Keratinocyte (primary cell): Measurements from ENCODE around the gene DEPDC1B. TPM values are rescaled to one million over a fixed set of nuclear protein-coding genes. Genes with fewer than 3 reads are reported as not detected.
A peak's percentile ranks its signal among the peaks of the same experiment; 100 is the strongest.

Experiments
- DNase-seq: peaks from one replicate; pipeline ENCODE4 v3.0.0-alpha.2; 2011; ENCODE audit warnings: low read depth, missing footprints, low spot score
- FAIRE-seq: peaks from 2 replicates; lab custom pipeline; 2011; peaks lifted over from hg19 to GRCh38; lab: Jason Lieb, UNC
- H2AFZ ChIP-seq: 2 replicates; pipeline ENCODE4 v1.6.0; 2012; ENCODE audit warnings: low read length, control low read depth, inconsistent platforms; ENCODE audit not compliant: control insufficient read depth
- H3K27ac ChIP-seq: 2 replicates; pipeline ENCODE4 v1.5.1; 2011; ENCODE audit warnings: low read length; ENCODE audit not compliant: control insufficient read depth, insufficient read depth
- H3K27me3 ChIP-seq: 3 replicates; pipeline ENCODE4 v1.6.0; 2011; ENCODE audit warnings: low read length; ENCODE audit not compliant: control insufficient read depth, insufficient read depth; ENCODE audit errors: extremely low read depth
- H3K36me3 ChIP-seq, 2 experiments: 2 replicates in 1 of 2; 3 replicates in 1 of 2; pipeline ENCODE4 v1.5.1; 2011; ENCODE audit warnings: low read length in 2 of 2, mild to moderate bottlenecking in 1 of 2; ENCODE audit not compliant: control insufficient read depth in 2 of 2, insufficient read depth in 2 of 2; ENCODE audit errors: extremely low read depth in 1 of 2
- H3K4me1 ChIP-seq: 3 replicates; pipeline ENCODE4 v1.5.1; 2011; ENCODE audit warnings: low read length; ENCODE audit not compliant: control insufficient read depth, insufficient read depth; ENCODE audit errors: extremely low read depth
- H3K4me2 ChIP-seq: 3 replicates; pipeline ENCODE4 v1.6.0; 2011; ENCODE audit warnings: low read depth, low read length; ENCODE audit not compliant: control insufficient read depth, insufficient read depth; ENCODE audit errors: extremely low read depth
- H3K4me3 ChIP-seq, 3 experiments: fragments of 200-600 bp in 1 of 3; sonication (generic) in 1 of 3; 2 replicates in 2 of 3; 3 replicates in 1 of 3; pipeline ENCODE4 v1.5.1; 2011 to 2016; ENCODE audit warnings: low read length in 3 of 3, mild to moderate bottlenecking in 3 of 3, control low read depth in 2 of 3, inconsistent platforms in 1 of 3, low read depth in 1 of 3, mixed read lengths in 1 of 3, mixed run types in 1 of 3, moderate library complexity in 1 of 3; ENCODE audit not compliant: control insufficient read depth in 2 of 3, insufficient read depth in 2 of 3; ENCODE audit errors: extremely low read depth in 1 of 3
- H3K79me2 ChIP-seq: 2 replicates; pipeline ENCODE4 v1.6.0; 2012; ENCODE audit warnings: low read length; ENCODE audit not compliant: control insufficient read depth, insufficient read depth
- H3K9ac ChIP-seq: 3 replicates; pipeline ENCODE4 v1.6.0; 2011; ENCODE audit warnings: low read length; ENCODE audit not compliant: control insufficient read depth, insufficient read depth; ENCODE audit errors: extremely low read depth
- H3K9me1 ChIP-seq: 3 replicates; pipeline ENCODE4 v1.6.0; 2011; ENCODE audit warnings: low read length; ENCODE audit not compliant: control insufficient read depth, insufficient read depth; ENCODE audit errors: extremely low read depth
- H3K9me3 ChIP-seq: 2 replicates; pipeline ENCODE4 v1.5.1; 2012; ENCODE audit warnings: low read depth, low read length; ENCODE audit not compliant: control insufficient read depth
- H4K20me1 ChIP-seq: 3 replicates; pipeline ENCODE4 v1.6.0; 2011; ENCODE audit warnings: low read length; ENCODE audit not compliant: control insufficient read depth, insufficient read depth; ENCODE audit errors: extremely low read depth
- CTCF ChIP-seq, 3 experiments: IDR thresholded peaks in 1 of 3; conservative IDR thresholded peaks in 1 of 3; optimal IDR thresholded peaks in 1 of 3; 2 replicates in 2 of 3; 3 replicates in 1 of 3; pipeline versions ENCODE3 to v1.5.1; 2011; ENCODE audit warnings: low read length in 3 of 3, mild to moderate bottlenecking in 3 of 3, moderate library complexity in 2 of 3, control low read depth in 1 of 3, inconsistent platforms in 1 of 3; ENCODE audit not compliant: insufficient read depth in 2 of 3; ENCODE audit errors: extremely low read depth in 1 of 3
- EZH2 ChIP-seq: IDR thresholded peaks from one replicate; pipeline ENCODE4 v1.6.1; 2012; ENCODE audit warnings: inconsistent platforms, mild to moderate bottlenecking, low read length, moderate library complexity
- dilution Hi-C: fragments of 300-500 bp; cut with MboI; formaldehyde crosslinking; loops from one replicate; pipeline ENCODE4 v1.7.0; 2020; ENCODE audit warnings: low sequenced_read_pairs; ENCODE audit not compliant: extremely low pct_ligation_motif_present
- polyA plus RNA-seq, 5 experiments: library from polyadenylated mRNA; depleted of rRNA in 3 of 5; stranded (reverse) in 3 of 5; stranded (forward) in 1 of 5; unstranded in 1 of 5; fragments of >200 nt; gene quantifications; 1 replicate in 1 of 5; 2 replicates in 3 of 5; 3 replicates in 1 of 5; pipeline versions ENCODE4 v1.2.1 to v1.2.3, GENCODE V29; 2011 to 2012; ENCODE audit warnings: missing spikeins in 2 of 5, low read depth in 1 of 5, low replicate concordance in 1 of 5

Gene DEPDC1B
- polyA plus RNA-seq, 1 donor (not counting 4 experiments of a cell fraction or from before 2014, with no cell fraction given) = 19.5 TPM

DNA sequence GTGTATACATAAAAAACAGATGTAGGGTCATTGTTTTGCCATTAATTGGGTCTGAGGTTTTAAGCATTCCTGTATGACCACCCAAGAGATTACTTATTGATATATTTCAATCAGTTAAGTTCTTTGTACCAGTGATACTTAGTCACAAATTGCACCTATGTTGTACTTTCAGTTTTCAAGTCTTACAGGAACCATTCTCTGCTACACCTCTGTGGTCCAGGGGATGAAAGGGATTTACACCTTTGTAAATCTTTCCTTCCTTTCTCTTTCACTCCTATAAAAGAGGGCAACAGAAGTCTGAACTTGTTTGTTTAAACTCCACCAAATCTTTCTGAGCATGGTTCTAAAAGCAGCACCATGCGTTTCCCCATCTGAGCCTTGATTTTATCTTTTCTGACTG is 86.1 kb downstream of the DEPDC1B start:
- dilution Hi-C loops = no loop called here
- FAIRE-seq = no peak

DNA sequence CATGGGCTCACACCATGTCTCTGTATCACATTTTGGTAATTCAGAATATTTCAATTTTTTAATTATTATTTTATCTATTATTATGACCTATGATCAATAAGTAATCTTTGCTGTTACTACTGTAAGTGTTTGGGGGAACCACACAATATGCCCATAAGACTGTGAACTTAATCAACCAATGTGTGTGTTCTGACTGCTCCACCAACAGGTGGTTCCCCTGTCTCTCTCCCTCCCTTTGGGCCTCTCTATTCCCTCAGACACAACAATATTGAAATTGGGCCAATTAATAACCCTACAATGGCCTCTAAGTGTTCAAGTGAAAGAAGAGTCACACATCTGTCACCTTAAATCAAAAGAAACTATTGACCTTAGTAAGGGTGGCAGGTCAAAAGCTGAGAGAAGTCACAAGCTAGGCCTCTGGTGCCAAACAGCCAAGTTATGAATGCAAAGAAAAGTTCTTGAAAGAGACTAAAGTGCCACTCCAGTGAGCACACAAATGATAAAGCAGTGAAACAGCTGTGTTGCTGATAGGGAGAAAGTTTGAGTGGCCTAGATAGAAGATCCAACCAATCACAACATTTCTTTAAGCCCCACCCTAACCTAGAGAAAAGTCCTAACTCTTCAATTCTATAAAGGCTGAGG is 88.7 kb downstream of the DEPDC1B start:
- Histone ChIP-seq H3K36me3 (no peaks in the 10 kb centered on the region), H3K79me2 (no peaks in the 10 kb centered on the region), H4K20me1 (no peaks in the 10 kb centered on the region), H2AFZ (no peak overlapping the region), H3K4me3 (no peak overlapping the region), H3K9me3 (no peaks in the 10 kb centered on the region), H3K9ac (no peak overlapping the region), H3K4me2 (no peak overlapping the region), H3K27me3 (no peaks in the 10 kb centered on the region), H3K4me1 (peaks cover 10% of the 10 kb centered on the region), H3K9me1 (no peaks in the 10 kb centered on the region), H3K27ac (no peak overlapping the region)
- FAIRE-seq (no peak), DNase-seq (no peak)
- dilution Hi-C loops = no loop called here
- TF ChIP-seq CTCF (optimal IDR thresholded peaks at IDR 0.05 in 1 of 3, IDR thresholded peaks at IDR 0.05 in 1 of 3, conservative IDR thresholded peaks at IDR 0.05 in 1 of 3; ENCODE audit: extremely low read depth in 1 of 3, insufficient read depth in 2 of 3, low read length in 3 of 3) = no peak
- no peak for TF ChIP-seq EZH2

More for the DNA sequence above, 86.1 kb downstream of the DEPDC1B start:
- H3K27me3 ChIP-seq = no peaks in the 10 kb centered on the region
- peak overlapping the region; percentile 10 for H3K4me2 ChIP-seq
- no peaks in the 10 kb centered on the region for H3K79me2 ChIP-seq
- H3K36me3 ChIP-seq = no peaks in the 10 kb centered on the region
- TF ChIP-seq EZH2 (no peak), CTCF (optimal IDR thresholded peaks at IDR 0.05 in 1 of 3, IDR thresholded peaks at IDR 0.05 in 1 of 3, conservative IDR thresholded peaks at IDR 0.05 in 1 of 3; ENCODE audit: extremely low read depth in 1 of 3, insufficient read depth in 2 of 3, low read length in 3 of 3) (no peak)
- H3K27ac ChIP-seq = no peak overlapping the region
- H3K9me1 ChIP-seq = no peaks in the 10 kb centered on the region
- H4K20me1 ChIP-seq = no peaks in the 10 kb centered on the region
- no peak overlapping the region for H2AFZ ChIP-seq
- no peaks in the 10 kb centered on the region for H3K9me3 ChIP-seq
- DNase-seq = no peak
- H3K9ac ChIP-seq = no peak overlapping the region
- H3K4me1 ChIP-seq = peaks cover 10% of the 10 kb centered on the region
- no peak overlapping the region for H3K4me3 ChIP-seq
